ENCODE data around the gene ABCC5. TPM values are rescaled to one million over a fixed set of nuclear protein-coding genes. Genes with fewer than 3 reads are reported as not detected.

The ABCC5 gene
- total RNA-seq, 3 donors from 2014 or later: 10.0 to 12.5 (median 12.4) TPM

- peaks cover 23% of the 10 kb centered on the region for H3K36me3 Mint-ChIP-seq (ENCODE audit: insufficient read depth)
- H3K27me3 Mint-ChIP-seq (ENCODE audit: low read depth): no peaks in the 10 kb centered on the region
- no peaks in the 10 kb centered on the region for H3K9me3 Mint-ChIP-seq
- ATAC-seq (no peak), DNase-seq (no peak)
- no peak overlapping the region for H3K4me3 Mint-ChIP-seq
- H3K4me1 Mint-ChIP-seq (ENCODE audit: low read depth): no peaks in the 10 kb centered on the region
Observed at GRCh38 chr3:183968666-183969245, 48.9 kb downstream of the ABCC5 start.

- ATAC-seq (no peak), DNase-seq (no peak)
- no peaks in the 10 kb centered on the region for H3K9me3 Mint-ChIP-seq
- H3K4me3 Mint-ChIP-seq: no peak overlapping the region
- H3K27me3 Mint-ChIP-seq (ENCODE audit: low read depth): no peaks in the 10 kb centered on the region
- no peaks in the 10 kb centered on the region for H3K4me1 Mint-ChIP-seq (ENCODE audit: low read depth)
- peaks cover 25% of the 10 kb centered on the region for H3K36me3 Mint-ChIP-seq (ENCODE audit: insufficient read depth)
Observed at GRCh38 chr3:183967693-183968092, 50.0 kb downstream of the ABCC5 start.

DNA sequence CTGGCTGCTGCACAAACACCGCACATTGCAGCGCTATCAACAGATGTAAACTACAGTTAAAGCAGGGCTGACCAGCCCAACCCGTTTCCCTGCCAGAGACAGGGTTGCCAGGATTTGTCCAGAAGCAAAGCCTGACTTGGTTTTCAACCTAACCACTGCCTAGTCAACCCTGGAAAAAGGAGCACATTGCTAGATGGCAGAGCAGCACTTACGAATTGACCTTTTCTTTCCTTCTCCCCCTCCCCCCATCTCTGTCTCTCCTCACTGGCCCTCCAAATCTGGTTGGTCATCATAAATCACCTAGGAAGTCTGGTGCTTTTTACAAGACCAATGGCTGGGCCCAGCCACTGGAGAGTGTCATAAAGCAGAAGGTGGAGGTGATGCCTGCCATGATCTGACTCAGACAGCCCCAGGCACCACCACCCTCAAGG is 51.3 kb downstream of the ABCC5 start:
- no peak for DNase-seq
- Mint-ChIP-seq H3K27me3 (ENCODE audit: low read depth) (no peaks in the 10 kb centered on the region), H3K4me1 (ENCODE audit: low read depth) (no peaks in the 10 kb centered on the region), H3K36me3 (ENCODE audit: insufficient read depth) (peaks cover 23% of the 10 kb centered on the region), H3K9me3 (no peaks in the 10 kb centered on the region), H3K4me3 (no peak overlapping the region)
- ATAC-seq: no peak

DNA sequence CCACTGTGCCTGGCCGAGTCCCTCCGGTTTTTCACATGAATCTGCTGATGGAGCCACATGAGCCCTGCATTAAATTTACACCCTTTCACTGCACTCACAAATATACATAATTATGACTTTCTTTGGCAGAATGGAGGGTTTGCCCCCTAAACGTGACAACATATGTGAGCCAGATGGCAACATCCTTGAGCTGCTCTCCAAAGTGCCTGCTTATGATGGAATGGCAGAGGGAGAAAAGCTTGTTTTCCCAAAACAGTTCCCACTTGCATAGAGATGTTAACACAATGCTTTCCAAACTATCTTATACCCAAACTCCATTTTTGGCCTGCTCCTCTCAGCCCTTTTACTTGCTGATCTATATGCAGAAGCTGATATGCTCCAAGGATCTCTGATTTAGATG is 54.9 kb downstream of the ABCC5 start:
- no peak for ATAC-seq
- no peak overlapping the region for H3K4me3 Mint-ChIP-seq
- no peaks in the 10 kb centered on the region for H3K9me3 Mint-ChIP-seq
- H3K36me3 Mint-ChIP-seq (ENCODE audit: insufficient read depth): peaks cover 29% of the 10 kb centered on the region
- no peaks in the 10 kb centered on the region for H3K27me3 Mint-ChIP-seq (ENCODE audit: low read depth)
- no peaks in the 10 kb centered on the region for H3K4me1 Mint-ChIP-seq (ENCODE audit: low read depth)
- DNase-seq: no peak

DNA sequence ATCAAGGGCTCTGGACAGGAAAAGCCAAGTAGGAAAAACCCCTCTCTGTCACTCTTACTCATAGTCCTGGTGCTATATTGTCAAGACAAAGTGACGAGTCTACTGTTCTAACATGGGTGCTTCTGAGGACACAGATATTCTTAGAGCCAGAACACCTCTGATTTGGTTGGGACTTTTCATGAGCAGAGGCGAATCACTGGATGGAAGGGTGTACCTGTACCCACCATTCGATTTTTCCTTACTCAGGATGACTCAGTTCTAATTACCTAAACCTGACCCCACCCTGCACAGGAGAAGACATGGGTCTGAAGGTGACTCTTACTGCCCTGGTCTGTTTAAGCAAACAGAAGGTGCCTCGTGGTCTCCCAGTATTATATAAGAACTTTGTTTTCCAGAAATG is 58.5 kb downstream of the ABCC5 start:
- no peaks in the 10 kb centered on the region for H3K4me1 Mint-ChIP-seq (ENCODE audit: low read depth)
- H3K4me3 Mint-ChIP-seq: no peak overlapping the region
- no peaks in the 10 kb centered on the region for H3K9me3 Mint-ChIP-seq
- no peak for ATAC-seq
- H3K27me3 Mint-ChIP-seq (ENCODE audit: low read depth): no peaks in the 10 kb centered on the region
- peaks cover 23% of the 10 kb centered on the region for H3K36me3 Mint-ChIP-seq (ENCODE audit: insufficient read depth)
- no peak for DNase-seq

DNA sequence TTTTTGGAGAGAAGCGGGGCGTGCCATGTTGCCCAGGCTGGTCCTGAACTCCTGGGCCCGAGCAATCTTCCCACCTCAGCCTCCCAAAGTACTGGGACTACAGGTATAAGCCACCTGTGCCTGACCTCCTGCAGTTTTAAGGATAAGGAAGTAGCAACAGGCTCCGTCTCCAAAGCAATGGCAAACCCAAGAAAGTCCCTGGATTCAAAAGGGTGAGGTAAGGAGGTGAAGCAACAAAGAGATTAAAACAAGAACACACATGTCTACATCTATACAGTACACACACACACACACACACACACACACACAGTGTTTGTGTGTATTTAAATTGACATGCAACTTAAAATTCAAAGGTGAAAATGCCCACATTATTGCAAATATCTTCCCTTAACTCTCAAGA is 58.9 kb downstream of the ABCC5 start:
- ATAC-seq: no peak
- H3K36me3 Mint-ChIP-seq (ENCODE audit: insufficient read depth): peaks cover 22% of the 10 kb centered on the region
- H3K9me3 Mint-ChIP-seq: no peaks in the 10 kb centered on the region
- no peak for DNase-seq
- H3K4me3 Mint-ChIP-seq: no peak overlapping the region
- H3K4me1 Mint-ChIP-seq (ENCODE audit: low read depth): no peaks in the 10 kb centered on the region
- no peaks in the 10 kb centered on the region for H3K27me3 Mint-ChIP-seq (ENCODE audit: low read depth)

DNA sequence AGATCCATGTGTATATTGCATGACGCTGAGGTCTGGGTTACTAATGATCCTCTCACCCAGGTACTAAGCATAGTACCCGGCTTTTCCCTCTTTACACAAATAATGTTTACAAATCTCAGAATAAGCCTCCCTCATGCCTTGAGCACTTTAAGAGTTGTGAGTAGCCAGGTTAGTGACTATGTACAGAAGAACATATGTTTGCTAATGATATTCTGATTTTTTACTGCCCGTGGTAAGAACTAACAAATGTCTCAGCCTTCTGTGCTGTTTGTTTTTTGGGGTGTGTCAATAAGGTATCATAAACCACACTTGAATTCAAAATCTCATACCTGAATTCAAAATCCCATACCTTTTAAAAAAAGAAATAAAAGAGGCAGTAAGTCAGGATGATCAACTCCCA is 59.5 kb downstream of the ABCC5 start:
- DNase-seq (no peak), ATAC-seq (no peak)
- Mint-ChIP-seq H3K4me3 (no peak overlapping the region), H3K36me3 (ENCODE audit: insufficient read depth) (peaks cover 20% of the 10 kb centered on the region), H3K27me3 (ENCODE audit: low read depth) (no peaks in the 10 kb centered on the region), H3K9me3 (no peaks in the 10 kb centered on the region), H3K4me1 (ENCODE audit: low read depth) (no peaks in the 10 kb centered on the region)

DNA sequence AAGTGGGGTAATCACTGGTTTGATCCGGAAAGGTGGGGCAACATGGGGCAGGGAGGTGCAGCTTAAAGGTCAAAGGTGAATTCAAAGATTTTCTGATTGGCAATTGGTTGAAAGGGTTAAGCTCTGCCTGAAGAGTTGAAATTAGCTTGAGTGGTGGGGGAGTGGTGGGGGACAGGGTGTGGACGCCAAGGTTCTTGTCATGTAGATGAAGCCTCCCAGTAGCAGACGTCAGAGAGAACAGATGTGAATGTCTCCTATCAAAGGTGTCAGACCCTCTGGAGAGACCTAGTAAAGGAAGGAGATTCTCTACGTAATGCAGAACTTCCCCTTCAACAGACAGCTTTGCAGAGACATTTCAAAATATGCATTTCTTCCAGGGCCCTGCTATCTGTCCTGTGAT is 62.8 kb downstream of the ABCC5 start:
- no peaks in the 10 kb centered on the region for H3K9me3 Mint-ChIP-seq
- H3K4me3 Mint-ChIP-seq: no peak overlapping the region
- no peaks in the 10 kb centered on the region for H3K4me1 Mint-ChIP-seq (ENCODE audit: low read depth)
- ATAC-seq: no peak
- no peak for DNase-seq
- H3K27me3 Mint-ChIP-seq (ENCODE audit: low read depth): no peaks in the 10 kb centered on the region
- peaks cover 26% of the 10 kb centered on the region for H3K36me3 Mint-ChIP-seq (ENCODE audit: insufficient read depth)

- Mint-ChIP-seq H3K27me3 (ENCODE audit: low read depth) (no peaks in the 10 kb centered on the region), H3K4me1 (ENCODE audit: low read depth) (no peaks in the 10 kb centered on the region), H3K36me3 (ENCODE audit: insufficient read depth) (peaks cover 19% of the 10 kb centered on the region), H3K9me3 (no peaks in the 10 kb centered on the region), H3K4me3 (no peak overlapping the region)
- DNase-seq (no peak), ATAC-seq (no peak)
Observed at GRCh38 chr3:183953471-183954070, 64.1 kb downstream of the ABCC5 start.

GRCh38 chr3:183951459-183951858 is 66.2 kb downstream of the ABCC5 start:
- no peak for DNase-seq

GRCh38 chr3:183949690-183950089 is 68.0 kb downstream of the ABCC5 start:
- Mint-ChIP-seq H3K36me3 (ENCODE audit: insufficient read depth) (peaks cover 36% of the 10 kb centered on the region), H3K9me3 (no peaks in the 10 kb centered on the region)

More at GRCh38 chr3:183951459-183951858, 66.2 kb downstream of the ABCC5 start:
- no peak overlapping the region for H3K4me3 Mint-ChIP-seq
- ATAC-seq: no peak
- H3K36me3 Mint-ChIP-seq (ENCODE audit: insufficient read depth): peaks cover 26% of the 10 kb centered on the region
- no peaks in the 10 kb centered on the region for H3K9me3 Mint-ChIP-seq
- H3K4me1 Mint-ChIP-seq (ENCODE audit: low read depth): no peaks in the 10 kb centered on the region
- no peaks in the 10 kb centered on the region for H3K27me3 Mint-ChIP-seq (ENCODE audit: low read depth)

GRCh38 chr3:183946037-183946436 is 71.6 kb downstream of the ABCC5 start:
- H3K4me1 Mint-ChIP-seq (ENCODE audit: low read depth): no peaks in the 10 kb centered on the region
- no peak overlapping the region for H3K4me3 Mint-ChIP-seq
- no peak for DNase-seq
- no peaks in the 10 kb centered on the region for H3K9me3 Mint-ChIP-seq
- H3K27me3 Mint-ChIP-seq (ENCODE audit: low read depth): no peaks in the 10 kb centered on the region
- peaks cover 42% of the 10 kb centered on the region for H3K36me3 Mint-ChIP-seq (ENCODE audit: insufficient read depth)
- no peak for ATAC-seq

More at GRCh38 chr3:183949690-183950089, 68.0 kb downstream of the ABCC5 start:
- H3K27me3 Mint-ChIP-seq (ENCODE audit: low read depth): no peaks in the 10 kb centered on the region
- no peaks in the 10 kb centered on the region for H3K4me1 Mint-ChIP-seq (ENCODE audit: low read depth)
- ATAC-seq (no peak), DNase-seq (no peak)
- no peak overlapping the region for H3K4me3 Mint-ChIP-seq

- H3K4me3 Mint-ChIP-seq: no peak overlapping the region
- H3K27me3 Mint-ChIP-seq (ENCODE audit: low read depth): no peaks in the 10 kb centered on the region
- DNase-seq (no peak), ATAC-seq (no peak)
- H3K9me3 Mint-ChIP-seq: no peaks in the 10 kb centered on the region
- H3K4me1 Mint-ChIP-seq (ENCODE audit: low read depth): no peaks in the 10 kb centered on the region
- peaks cover 34% of the 10 kb centered on the region for H3K36me3 Mint-ChIP-seq (ENCODE audit: insufficient read depth)
Observed at GRCh38 chr3:183944775-183945174, 72.9 kb downstream of the ABCC5 start.

GRCh38 chr3:183943739-183944138 is 73.9 kb downstream of the ABCC5 start:
- H3K4me1 Mint-ChIP-seq (ENCODE audit: low read depth): no peaks in the 10 kb centered on the region
- ATAC-seq: no peak
- H3K36me3 Mint-ChIP-seq (ENCODE audit: insufficient read depth): peaks cover 35% of the 10 kb centered on the region
- no peak for DNase-seq
- no peaks in the 10 kb centered on the region for H3K27me3 Mint-ChIP-seq (ENCODE audit: low read depth)
- no peak overlapping the region for H3K4me3 Mint-ChIP-seq
- H3K9me3 Mint-ChIP-seq: no peaks in the 10 kb centered on the region

DNA sequence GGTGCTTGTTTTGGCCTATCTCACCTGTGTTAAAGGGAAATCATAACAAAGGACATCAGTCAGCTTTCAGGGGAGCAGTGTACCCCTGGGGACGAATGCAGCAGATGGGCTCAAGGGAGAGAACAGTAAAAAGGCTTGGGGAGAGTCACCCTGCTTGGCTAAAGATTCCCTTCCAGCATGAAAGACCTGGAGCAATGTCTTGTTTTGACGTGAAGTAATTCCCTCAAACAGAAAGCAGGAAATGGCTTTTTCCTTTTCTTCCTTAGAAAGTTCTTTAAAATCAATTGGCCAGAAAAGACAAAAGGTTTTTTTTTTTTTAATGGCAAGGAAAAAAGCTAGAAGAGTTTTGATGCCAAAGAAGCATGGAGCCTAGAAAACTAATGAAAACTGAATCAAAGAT is 76.5 kb downstream of the ABCC5 start:
- H3K4me1 Mint-ChIP-seq (ENCODE audit: low read depth): no peaks in the 10 kb centered on the region
- H3K27me3 Mint-ChIP-seq (ENCODE audit: low read depth): no peaks in the 10 kb centered on the region
- ATAC-seq (no peak), DNase-seq (no peak)
- H3K4me3 Mint-ChIP-seq: no peak overlapping the region
- H3K36me3 Mint-ChIP-seq (ENCODE audit: insufficient read depth): peaks cover 26% of the 10 kb centered on the region
- no peaks in the 10 kb centered on the region for H3K9me3 Mint-ChIP-seq

Measured in activated T-cell treated with anti-CD3 and anti-CD28 coated beads, Interleukin-2, amount 50 U/mL, for 4 hours (primary cell).